22Rv1 (cell line): ENCODE data around the gene JAKMIP1.

Source experiments
- H3K27ac ChIP-seq: fragments of 450-650 bp; 2 replicates; pipeline ENCODE4 v1.5.1; 2017
- CTCF ChIP-seq: fragments of 450-650 bp; IDR thresholded peaks from 2 replicates; pipeline ENCODE4 v1.5.1; 2017; ENCODE audit warnings: mild to moderate bottlenecking
- ZFX ChIP-seq: fragments of 450-650 bp; IDR thresholded peaks from 2 replicates; pipeline ENCODE4 v1.6.1; 2017; ENCODE audit warnings: antibody characterized with exemption, borderline replicate concordance

The JAKMIP1 gene

GRCh38 chr4:6049278-6049677, 151.1 kb downstream of the JAKMIP1 start:
- no peak for TF ChIP-seq ZFX
- TF ChIP-seq CTCF = no peak

GRCh38 chr4:6048537-6048936, 151.8 kb downstream of the JAKMIP1 start:
- no peak overlapping the region for H3K27ac ChIP-seq
- TF ChIP-seq CTCF = no peak
- no peak for TF ChIP-seq ZFX

More at GRCh38 chr4:6049278-6049677, 151.1 kb downstream of the JAKMIP1 start:
- no peak overlapping the region for H3K27ac ChIP-seq

- H3K27ac ChIP-seq = no peak overlapping the region
- TF ChIP-seq ZFX (no peak), CTCF (no peak)
Observed at GRCh38 chr4:6047130-6047673, 153.1 kb downstream of the JAKMIP1 start.

GRCh38 chr4:6046526-6047129, 153.7 kb downstream of the JAKMIP1 start:
- no peak overlapping the region for H3K27ac ChIP-seq
- no peak for TF ChIP-seq ZFX
- TF ChIP-seq CTCF = no peak

GRCh38 chr4:6044805-6045204, 155.5 kb downstream of the JAKMIP1 start:
- TF ChIP-seq ZFX (no peak), CTCF (peak; percentile 35)
- H3K27ac ChIP-seq = no peak overlapping the region

GRCh38 chr4:6044276-6044675, 156.1 kb downstream of the JAKMIP1 start:
- TF ChIP-seq ZFX = no peak
- TF ChIP-seq CTCF = no peak
- no peak overlapping the region for H3K27ac ChIP-seq

- no peak overlapping the region for H3K27ac ChIP-seq
Observed at GRCh38 chr4:6043843-6044242, 156.5 kb downstream of the JAKMIP1 start.

More at GRCh38 chr4:6043843-6044242, 156.5 kb downstream of the JAKMIP1 start:
- TF ChIP-seq CTCF = no peak
- TF ChIP-seq ZFX = no peak
